NCI-H187 (cell line): ENCODE measurements around the gene SFTA2.
A peak's percentile ranks its signal among the peaks of the same experiment; 100 is the strongest.
"Not testable (repeated sequence)": the region's sequence is repeated elsewhere in the genome, so short reads cannot be mapped to it uniquely, and the experiment has no call there.

Experiments
- DNase-seq, 2 experiments: peaks; one replicate each; lab custom pipeline; 2025; lab: John Stamatoyannopoulos, UW

Gene SFTA2

GRCh38 chr6:30912746-30913520 lies 19.0 kb downstream of the SFTA2 start:
- DNase-seq, result no peak

- not testable (repeated sequence) for DNase-seq
Observed at GRCh38 chr6:30910473-30910872, 21.5 kb downstream of the SFTA2 start.

GRCh38 chr6:30908700-30909099 lies 23.3 kb downstream of the SFTA2 start:
- no peak for DNase-seq

GRCh38 chr6:30907758-30908591 lies 24.0 kb downstream of the SFTA2 start, which contains the start of gene GTF2H4:
Gene GTF2H4, plus strand, starts transcription at chr6:30908207.
- DNase-seq, result peak; percentile 89 to 96

GRCh38 chr6:30907290-30907757 lies 24.6 kb downstream of the SFTA2 start:
- not testable (repeated sequence) for DNase-seq

GRCh38 chr6:30903236-30903635 lies 28.7 kb downstream of the SFTA2 start:
- no peak for DNase-seq

GRCh38 chr6:30902709-30903108 lies 29.3 kb downstream of the SFTA2 start:
- DNase-seq, result no peak

GRCh38 chr6:30902196-30902595 lies 29.8 kb downstream of the SFTA2 start:
- DNase-seq, result not testable (repeated sequence)

- no peak for DNase-seq
Observed at GRCh38 chr6:30901436-30901835, 30.5 kb downstream of the SFTA2 start.

GRCh38 chr6:30900863-30901417 lies 31.0 kb downstream of the SFTA2 start:
- DNase-seq, result no peak

- DNase-seq, result no peak
Observed at GRCh38 chr6:30898750-30899360, 33.1 kb downstream of the SFTA2 start.

GRCh38 chr6:30897882-30898281 lies 34.1 kb downstream of the SFTA2 start:
- no peak for DNase-seq

- no peak for DNase-seq
Observed at GRCh38 chr6:30896541-30896940, 35.4 kb downstream of the SFTA2 start.

- no peak for DNase-seq
Observed at GRCh38 chr6:30895343-30895742, 36.6 kb downstream of the SFTA2 start.

GRCh38 chr6:30894935-30895334 lies 37.0 kb downstream of the SFTA2 start:
- DNase-seq, result no peak

- DNase-seq, result no peak
Observed at GRCh38 chr6:30894381-30894780, 37.6 kb downstream of the SFTA2 start.

GRCh38 chr6:30893666-30894065 lies 38.3 kb downstream of the SFTA2 start:
- no peak for DNase-seq

- no peak for DNase-seq
Observed at GRCh38 chr6:30893001-30893591, 38.9 kb downstream of the SFTA2 start.

- DNase-seq, result no peak
Observed at GRCh38 chr6:30891816-30892538, 40.0 kb downstream of the SFTA2 start.

- no peak for DNase-seq
Observed at GRCh38 chr6:30891450-30891723, 40.6 kb downstream of the SFTA2 start.
